22Rv1 (cell line): ENCODE data around the gene AJM1.

ENCODE experiments used
- H3K27ac ChIP-seq: fragments of 450-650 bp; 2 replicates; pipeline ENCODE4 v1.5.1; 2017
- CTCF ChIP-seq: fragments of 450-650 bp; IDR thresholded peaks from 2 replicates; pipeline ENCODE4 v1.5.1; 2017; ENCODE audit warnings: mild to moderate bottlenecking
- ZFX ChIP-seq: fragments of 450-650 bp; IDR thresholded peaks from 2 replicates; pipeline ENCODE4 v1.6.1; 2017; ENCODE audit warnings: antibody characterized with exemption, borderline replicate concordance

AJM1 gene

DNA sequence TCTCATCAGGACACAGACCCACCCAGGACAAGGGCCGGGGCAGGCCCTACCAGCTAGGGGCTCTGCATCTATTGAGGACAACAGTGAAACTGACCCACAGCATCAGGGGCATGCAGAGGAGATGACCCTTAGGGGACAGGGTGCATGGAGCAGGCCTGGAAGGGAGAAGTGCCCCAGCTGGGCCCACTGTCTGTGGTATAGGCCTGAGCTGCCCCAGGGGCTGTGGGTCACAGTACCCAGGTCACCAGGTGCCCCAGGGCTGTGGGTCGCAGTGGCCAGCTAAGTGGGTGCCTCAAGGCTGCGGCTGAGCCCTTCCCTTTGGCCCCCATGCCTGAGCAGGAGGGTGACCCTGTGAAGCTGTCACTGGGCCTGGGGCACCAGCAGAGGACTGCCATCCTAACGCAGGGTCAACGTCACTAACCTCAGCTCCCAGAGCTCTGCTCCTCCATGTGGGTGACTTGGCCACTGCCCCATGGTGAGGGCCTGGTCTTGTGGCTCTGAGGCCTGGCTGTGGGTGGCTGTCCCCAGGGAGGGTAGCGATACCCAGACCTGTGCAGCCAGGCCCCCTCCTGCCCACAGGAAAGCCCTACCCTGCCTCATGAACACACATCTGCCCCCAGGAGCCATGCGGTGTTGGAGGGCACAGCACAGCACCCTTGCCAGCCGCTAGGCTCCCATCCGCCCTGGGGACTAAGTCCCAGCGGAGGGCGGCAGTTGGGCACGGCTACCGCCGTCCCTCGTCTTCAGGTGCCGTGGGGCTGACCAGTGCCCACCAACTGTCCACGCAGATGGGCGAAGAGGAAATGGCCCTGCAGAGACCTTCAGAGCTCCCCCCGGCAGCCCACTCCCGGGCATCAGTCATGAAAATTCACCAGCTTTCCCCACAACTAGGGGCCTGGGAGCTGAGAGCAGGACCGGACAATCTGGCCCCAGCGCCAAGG lies 18.9 kb downstream of the AJM1 start:
- H3K27ac ChIP-seq: no peak overlapping the region
- TF ChIP-seq CTCF: no peak
- TF ChIP-seq ZFX: no peak

DNA sequence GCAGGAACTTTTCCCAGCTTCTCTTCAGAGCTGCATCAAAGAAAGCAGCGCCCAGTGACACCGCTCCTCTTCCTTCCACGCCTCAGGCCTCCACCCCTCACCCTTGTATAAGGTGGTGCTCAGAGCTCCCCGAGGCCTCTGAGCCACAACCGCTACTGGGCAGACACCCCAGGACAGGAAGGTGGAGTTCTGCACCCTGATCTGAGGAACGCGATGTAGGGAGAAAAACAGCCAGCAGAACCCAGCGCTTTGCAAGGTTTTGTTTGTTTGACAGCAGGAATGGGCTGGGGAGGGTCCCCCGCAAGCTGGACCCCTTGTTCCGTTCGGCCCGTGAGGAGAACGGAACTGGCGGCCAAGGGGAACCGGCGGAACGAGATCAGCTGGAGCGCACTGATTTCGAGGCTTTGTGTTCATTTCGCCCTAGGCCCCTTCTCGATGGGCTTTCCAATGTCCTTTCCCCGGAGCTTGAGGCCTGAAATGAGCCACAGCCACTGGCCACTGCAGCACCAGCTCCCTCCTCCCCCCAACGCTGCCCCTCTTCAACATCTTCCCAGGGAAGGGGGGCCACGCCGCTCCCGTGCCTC lies 19.7 kb downstream of the AJM1 start:
- no peak overlapping the region for H3K27ac ChIP-seq
- TF ChIP-seq CTCF (no peak), ZFX (no peak)

- no peak overlapping the region for H3K27ac ChIP-seq
- TF ChIP-seq ZFX (no peak), CTCF (no peak)
Observed at GRCh38 chr9:136862849-136863622, 20.8 kb downstream of the AJM1 start.

GRCh38 chr9:136863623-136864273 lies 21.5 kb downstream of the AJM1 start:
- no peak overlapping the region for H3K27ac ChIP-seq
- TF ChIP-seq CTCF: no peak
- TF ChIP-seq ZFX: no peak

GRCh38 chr9:136865041-136865767 lies 22.9 kb downstream of the AJM1 start:
- H3K27ac ChIP-seq: peak overlapping the region; percentile 77
- TF ChIP-seq CTCF (no peak), ZFX (no peak)

- TF ChIP-seq CTCF: no peak
- TF ChIP-seq ZFX: no peak
- peak overlapping the region; percentile 77 for H3K27ac ChIP-seq
Observed at GRCh38 chr9:136865768-136866103, 23.5 kb downstream of the AJM1 start.

GRCh38 chr9:136866898-136867421 lies 24.7 kb downstream of the AJM1 start:
- peak overlapping the region; percentile 77 for H3K27ac ChIP-seq
